Hepatocyte (in vitro differentiated cells): ENCODE measurements around the gene SFXN5. TPM values are rescaled to one million over a fixed set of nuclear protein-coding genes. Genes with fewer than 3 reads are reported as not detected.

ENCODE experiments used
- DNase-seq: peaks from one replicate; pipeline ENCODE4 v3.0.0-alpha.2; 2016; ENCODE audit warnings: low spot score
- H2AFZ ChIP-seq: fragments of 200-600 bp; sonication (generic); 2 replicates; pipeline ENCODE4 v1.6.0; 2016; ENCODE audit warnings: antibody characterized with exemption, mild to moderate bottlenecking
- H3K27ac ChIP-seq: fragments of 200-600 bp; sonication (generic); 2 replicates; pipeline ENCODE4 v1.5.1; 2016; ENCODE audit warnings: mild to moderate bottlenecking
- H3K27me3 ChIP-seq: fragments of 200-600 bp; sonication (generic); 2 replicates; pipeline ENCODE4 v1.6.1; 2016
- H3K36me3 ChIP-seq: fragments of 200-600 bp; sonication (generic); replicated peaks from 2 replicates; pipeline ENCODE4 v1.5.1; 2016; ENCODE audit warnings: low read depth; ENCODE audit not compliant: insufficient read depth
- H3K4me1 ChIP-seq: fragments of 200-600 bp; sonication (generic); 2 replicates; pipeline ENCODE4 v1.5.1; 2016; ENCODE audit warnings: mild to moderate bottlenecking, moderate library complexity; ENCODE audit not compliant: insufficient read depth
- H3K4me2 ChIP-seq: fragments of 200-600 bp; sonication (generic); 2 replicates; pipeline ENCODE4 v1.6.0; 2016
- H3K4me3 ChIP-seq: fragments of 200-600 bp; sonication (generic); 2 replicates; pipeline ENCODE4 v1.5.1; 2016; ENCODE audit warnings: mild to moderate bottlenecking
- H3K79me2 ChIP-seq: fragments of 200-600 bp; sonication (generic); 2 replicates; pipeline ENCODE4 v1.6.0; 2017; ENCODE audit warnings: mild to moderate bottlenecking
- H3K9me2 ChIP-seq: fragments of 200-600 bp; sonication (generic); replicated peaks from 2 replicates; pipeline ENCODE4 v1.6.0; 2017; ENCODE audit warnings: mild to moderate bottlenecking; ENCODE audit not compliant: insufficient read depth
- H3K9me3 ChIP-seq: fragments of 200-600 bp; sonication (generic); 2 replicates; pipeline ENCODE4 v1.5.1; 2016; ENCODE audit warnings: low read depth, mild to moderate bottlenecking
- H4K20me1 ChIP-seq: fragments of 200-600 bp; sonication (generic); 2 replicates; pipeline ENCODE4 v1.6.0; 2016; ENCODE audit warnings: mild to moderate bottlenecking; ENCODE audit not compliant: insufficient read depth, poor library complexity, severe bottlenecking
- EZH2 ChIP-seq: fragments of 200-600 bp; sonication (generic); IDR thresholded peaks from 2 replicates; pipeline ENCODE4 v1.6.1; 2016; ENCODE audit warnings: antibody characterized with exemption, mild to moderate bottlenecking, borderline replicate concordance
- EZH2phosphoT487 ChIP-seq: fragments of 200-600 bp; sonication (generic); IDR thresholded peaks from one replicate; pipeline ENCODE4 v1.6.1; 2018; ENCODE audit warnings: antibody characterized with exemption, mild to moderate bottlenecking, low read depth, moderate library complexity; ENCODE audit not compliant: unreplicated experiment, severe bottlenecking
- WGBS: methylation state at CpG from one replicate; pipeline ENCODE4 v1.1.6; 2016; ENCODE audit warnings: low lambda C conversion rate; ENCODE audit errors: missing lambda C conversion rate; 5-methylcytosine and 5-hydroxymethylcytosine counted together
- polyA plus RNA-seq: library from polyadenylated mRNA; unstranded; fragments of >200 nt; fragmentation: Nextera tagmentation; extraction: Ambion mirVana; gene quantifications from 2 replicates; pipeline ENCODE4 v1.2.1, GENCODE V29; 2016
- total RNA-seq: library from RNA; depleted of rRNA; stranded (reverse); fragments of >200 nt; gene quantifications from 2 replicates; pipeline ENCODE4 v1.2.3, GENCODE V29; 2014
- TF ChIP-seq, protein P1 (sequence below): fragments of 200-600 bp; sonication (generic); IDR thresholded peaks from 2 replicates; pipeline ENCODE4 v1.5.1; 2016; ENCODE audit warnings: antibody characterized with exemption, mild to moderate bottlenecking; ENCODE audit not compliant: poor library complexity

Gene SFXN5
- total and polyA plus RNA-seq, 2 experiments from 2014 or later, result 25.8 to 34.6 TPM

DNA sequence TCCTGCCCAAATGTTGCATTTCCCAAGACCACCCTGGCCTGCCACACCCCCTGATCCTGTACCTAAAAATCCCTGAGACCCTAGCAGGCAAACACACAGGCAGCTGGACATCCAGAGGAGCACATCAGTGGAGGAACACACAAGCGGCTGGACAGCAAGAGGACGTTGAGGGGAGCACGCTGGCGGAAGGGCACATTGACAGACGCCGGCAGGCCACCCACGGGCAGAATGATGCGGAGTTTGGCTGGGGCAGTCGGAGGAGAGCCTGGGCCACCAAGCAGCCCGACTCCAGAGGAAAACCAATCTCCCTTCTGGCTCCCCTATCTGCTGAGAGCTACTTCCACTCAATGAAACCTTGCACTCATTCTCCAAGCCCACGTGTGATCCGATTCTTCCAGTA is 106.5 kb downstream of the SFXN5 start:
- H3K9me2 ChIP-seq, result no peaks in the 10 kb centered on the region
- H4K20me1 ChIP-seq, result no peaks in the 10 kb centered on the region
- TF ChIP-seq, protein P1, sequence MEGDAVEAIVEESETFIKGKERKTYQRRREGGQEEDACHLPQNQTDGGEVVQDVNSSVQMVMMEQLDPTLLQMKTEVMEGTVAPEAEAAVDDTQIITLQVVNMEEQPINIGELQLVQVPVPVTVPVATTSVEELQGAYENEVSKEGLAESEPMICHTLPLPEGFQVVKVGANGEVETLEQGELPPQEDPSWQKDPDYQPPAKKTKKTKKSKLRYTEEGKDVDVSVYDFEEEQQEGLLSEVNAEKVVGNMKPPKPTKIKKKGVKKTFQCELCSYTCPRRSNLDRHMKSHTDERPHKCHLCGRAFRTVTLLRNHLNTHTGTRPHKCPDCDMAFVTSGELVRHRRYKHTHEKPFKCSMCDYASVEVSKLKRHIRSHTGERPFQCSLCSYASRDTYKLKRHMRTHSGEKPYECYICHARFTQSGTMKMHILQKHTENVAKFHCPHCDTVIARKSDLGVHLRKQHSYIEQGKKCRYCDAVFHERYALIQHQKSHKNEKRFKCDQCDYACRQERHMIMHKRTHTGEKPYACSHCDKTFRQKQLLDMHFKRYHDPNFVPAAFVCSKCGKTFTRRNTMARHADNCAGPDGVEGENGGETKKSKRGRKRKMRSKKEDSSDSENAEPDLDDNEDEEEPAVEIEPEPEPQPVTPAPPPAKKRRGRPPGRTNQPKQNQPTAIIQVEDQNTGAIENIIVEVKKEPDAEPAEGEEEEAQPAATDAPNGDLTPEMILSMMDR, result no peak
- TF ChIP-seq EZH2phosphoT487 (no peak), EZH2 (no peak)
- H2AFZ ChIP-seq, result no peak overlapping the region
- no peaks in the 10 kb centered on the region for H3K4me1 ChIP-seq
- H3K4me2 ChIP-seq, result no peak overlapping the region
- H3K79me2 ChIP-seq, result no peaks in the 10 kb centered on the region
- DNase-seq, result no peak
- no peak overlapping the region for H3K27ac ChIP-seq
- 91% methylated on average over 12 of the region's 12 CpGs for WGBS
- no peaks in the 10 kb centered on the region for H3K9me3 ChIP-seq
- H3K4me3 ChIP-seq, result no peak overlapping the region
- no peaks in the 10 kb centered on the region for H3K27me3 ChIP-seq
- H3K36me3 ChIP-seq, result no peaks in the 10 kb centered on the region

DNA sequence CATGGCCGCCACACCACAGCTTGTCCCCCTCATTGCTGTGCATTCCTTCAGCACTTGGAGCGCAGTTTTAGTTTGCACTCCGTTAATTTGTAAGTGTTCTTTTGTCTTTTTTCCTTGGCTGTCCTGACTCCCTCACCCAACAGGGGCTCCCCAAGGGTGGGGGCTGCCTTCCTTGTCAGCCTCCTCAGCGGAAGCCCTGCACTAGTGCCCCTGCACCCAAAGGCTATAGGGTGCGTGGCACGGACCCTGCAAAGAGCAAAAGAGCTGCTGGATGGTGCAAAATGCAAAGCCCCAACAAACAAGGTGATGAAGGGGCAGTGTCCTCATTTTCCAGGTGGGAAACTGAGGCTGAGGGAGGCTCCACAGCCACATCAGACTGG is 107.4 kb downstream of the SFXN5 start:
- H3K9me3 ChIP-seq, result no peaks in the 10 kb centered on the region
- TF ChIP-seq EZH2, result no peak
- no peak for TF ChIP-seq EZH2phosphoT487
- TF ChIP-seq, protein P1, result no peak
- no peaks in the 10 kb centered on the region for H3K9me2 ChIP-seq
- WGBS, result 88% methylated on average over 6 of the region's 6 CpGs
- H3K4me2 ChIP-seq, result no peak overlapping the region
- H4K20me1 ChIP-seq, result no peaks in the 10 kb centered on the region
- no peaks in the 10 kb centered on the region for H3K4me1 ChIP-seq
- H3K27ac ChIP-seq, result no peak overlapping the region
- no peak overlapping the region for H2AFZ ChIP-seq
- H3K27me3 ChIP-seq, result no peaks in the 10 kb centered on the region
- no peak for DNase-seq
- no peaks in the 10 kb centered on the region for H3K36me3 ChIP-seq
- H3K79me2 ChIP-seq, result no peaks in the 10 kb centered on the region
- H3K4me3 ChIP-seq, result no peak overlapping the region

DNA sequence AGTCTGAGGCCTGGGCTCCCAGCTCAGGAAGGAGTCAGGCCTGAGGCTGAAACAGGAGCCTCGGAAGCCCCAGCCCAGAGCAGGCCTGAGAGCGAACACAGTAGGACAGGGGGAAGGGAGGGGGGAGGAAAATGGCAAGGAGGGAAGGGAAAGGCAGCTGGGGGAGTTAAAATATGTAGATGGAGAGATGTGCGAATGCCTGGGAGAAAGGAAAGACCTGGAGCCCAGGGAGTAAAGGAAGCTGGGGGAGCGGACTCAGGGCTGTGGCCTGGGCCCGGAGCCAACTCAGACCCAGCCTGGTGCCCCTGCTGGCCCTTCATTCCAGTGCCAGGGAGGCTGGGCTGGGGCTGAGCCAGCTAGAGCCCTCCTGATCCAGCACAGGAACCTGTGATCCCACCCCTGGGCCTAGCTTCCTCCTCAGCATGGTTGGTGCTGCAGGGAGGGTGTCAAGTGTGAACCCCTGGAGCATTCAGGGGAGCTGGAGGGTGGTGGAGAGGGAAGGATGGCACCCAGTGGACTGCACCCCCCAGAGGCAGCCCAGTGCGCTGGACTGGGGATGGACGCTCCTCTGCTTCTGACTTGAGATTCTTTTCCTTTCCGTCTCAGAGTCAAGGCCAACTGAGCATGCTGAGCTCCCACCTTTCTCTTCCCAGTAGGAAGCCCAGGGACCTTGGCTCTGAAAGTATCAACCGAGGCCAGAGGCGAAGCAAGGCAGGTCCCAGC is 107.9 kb downstream of the SFXN5 start:
- H3K4me1 ChIP-seq, result no peaks in the 10 kb centered on the region
- no peak overlapping the region for H3K4me3 ChIP-seq
- no peaks in the 10 kb centered on the region for H3K27me3 ChIP-seq
- H2AFZ ChIP-seq, result no peak overlapping the region
- H3K9me2 ChIP-seq, result no peaks in the 10 kb centered on the region
- no peak overlapping the region for H3K27ac ChIP-seq
- no peaks in the 10 kb centered on the region for H3K79me2 ChIP-seq
- H3K36me3 ChIP-seq, result no peaks in the 10 kb centered on the region
- H3K9me3 ChIP-seq, result no peaks in the 10 kb centered on the region
- TF ChIP-seq EZH2phosphoT487 (no peak), EZH2 (no peak)
- TF ChIP-seq, protein P1, result no peak
- peak; percentile 23 for DNase-seq
- H3K4me2 ChIP-seq, result no peak overlapping the region
- 64% methylated on average over 10 of the region's 10 CpGs for WGBS
- no peaks in the 10 kb centered on the region for H4K20me1 ChIP-seq
